Lower leg skin (tissue), 3 donors: ENCODE measurements around the gene NAPEPLD.

Experiments used
- POLR2A ChIP-seq, 2 donors: fragments of 450-650 bp; IDR thresholded peaks; one replicate each; pipeline ENCODE4 v1.6.1; 2016 to 2017; ENCODE audit warnings: antibody characterized with exemption in 2 of 2, mild to moderate bottlenecking in 1 of 2, moderate library complexity in 1 of 2
- TF ChIP-seq, protein P1 (sequence below), 3 donors: fragments of 450-650 bp; IDR thresholded peaks; one replicate each; pipeline ENCODE4 v1.5.1; 2016; ENCODE audit warnings: antibody characterized with exemption in 3 of 3, mild to moderate bottlenecking in 3 of 3, moderate library complexity in 2 of 3

- TF ChIP-seq, protein P1, sequence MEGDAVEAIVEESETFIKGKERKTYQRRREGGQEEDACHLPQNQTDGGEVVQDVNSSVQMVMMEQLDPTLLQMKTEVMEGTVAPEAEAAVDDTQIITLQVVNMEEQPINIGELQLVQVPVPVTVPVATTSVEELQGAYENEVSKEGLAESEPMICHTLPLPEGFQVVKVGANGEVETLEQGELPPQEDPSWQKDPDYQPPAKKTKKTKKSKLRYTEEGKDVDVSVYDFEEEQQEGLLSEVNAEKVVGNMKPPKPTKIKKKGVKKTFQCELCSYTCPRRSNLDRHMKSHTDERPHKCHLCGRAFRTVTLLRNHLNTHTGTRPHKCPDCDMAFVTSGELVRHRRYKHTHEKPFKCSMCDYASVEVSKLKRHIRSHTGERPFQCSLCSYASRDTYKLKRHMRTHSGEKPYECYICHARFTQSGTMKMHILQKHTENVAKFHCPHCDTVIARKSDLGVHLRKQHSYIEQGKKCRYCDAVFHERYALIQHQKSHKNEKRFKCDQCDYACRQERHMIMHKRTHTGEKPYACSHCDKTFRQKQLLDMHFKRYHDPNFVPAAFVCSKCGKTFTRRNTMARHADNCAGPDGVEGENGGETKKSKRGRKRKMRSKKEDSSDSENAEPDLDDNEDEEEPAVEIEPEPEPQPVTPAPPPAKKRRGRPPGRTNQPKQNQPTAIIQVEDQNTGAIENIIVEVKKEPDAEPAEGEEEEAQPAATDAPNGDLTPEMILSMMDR (IDR thresholded peaks at IDR 0.05): no peak
- TF ChIP-seq POLR2A (IDR thresholded peaks at IDR 0.05): no peak
Measured at GRCh38 chr7:103101543-103101942, 47.4 kb downstream of the NAPEPLD start.
